ENCODE measurements around the gene HOXA2. TPM values are rescaled to one million over a fixed set of nuclear protein-coding genes. Genes with fewer than 3 reads are reported as not detected.
A peak's percentile ranks its signal among the peaks of the same experiment; 100 is the strongest.

HOXA2 gene
- polyA plus RNA-seq, 1 donor (not counting 4 experiments of a cell fraction or from before 2014, with no cell fraction given), result 0.71 TPM

DNA sequence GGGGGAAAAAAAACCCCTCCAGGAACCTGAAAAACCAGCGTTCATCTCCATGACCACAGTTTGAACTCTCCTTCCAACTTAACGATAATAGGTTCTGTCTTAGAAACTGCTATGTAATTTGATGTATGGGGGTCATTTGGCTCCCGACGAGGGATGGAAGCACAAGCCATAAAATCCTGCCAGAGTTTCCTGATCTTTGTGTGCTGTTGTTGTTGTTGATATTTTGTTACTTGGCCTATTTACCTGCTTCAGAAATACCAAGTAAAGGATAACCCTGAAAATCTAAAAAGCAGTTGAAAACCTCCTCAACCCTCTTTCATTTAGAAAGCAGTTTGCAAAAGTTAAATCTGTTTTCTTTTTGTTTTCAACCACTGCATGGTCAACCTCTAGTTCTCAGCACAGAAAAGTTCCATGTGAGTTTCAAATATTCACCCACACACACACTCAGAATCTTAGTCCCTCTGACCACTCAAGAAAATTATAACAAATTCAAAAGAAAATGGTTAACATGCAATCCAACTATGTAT is 9.3 kb upstream of the HOXA2 start:
- H3K4me2 ChIP-seq (ENCODE audit: control insufficient read depth, extremely low read depth, insufficient read depth, low read depth, low read length), result peak overlapping the region; percentile 93
- peak overlapping the region in 2 of 3 experiments; percentile 62 to 72 for H3K4me3 ChIP-seq (ENCODE audit: control insufficient read depth in 2 of 3, extremely low read depth in 1 of 3, insufficient read depth in 2 of 3, low read depth in 1 of 3, low read length in 3 of 3)
- DNase-seq (ENCODE audit: low read depth, low spot score), result no peak
- H3K4me1 ChIP-seq (ENCODE audit: control insufficient read depth, extremely low read depth, insufficient read depth, low read length), result peaks cover 31% of the 10 kb centered on the region
- no peak for TF ChIP-seq EZH2 (IDR thresholded peaks at IDR 0.05; ENCODE audit: low read length)
- TF ChIP-seq, protein P1, sequence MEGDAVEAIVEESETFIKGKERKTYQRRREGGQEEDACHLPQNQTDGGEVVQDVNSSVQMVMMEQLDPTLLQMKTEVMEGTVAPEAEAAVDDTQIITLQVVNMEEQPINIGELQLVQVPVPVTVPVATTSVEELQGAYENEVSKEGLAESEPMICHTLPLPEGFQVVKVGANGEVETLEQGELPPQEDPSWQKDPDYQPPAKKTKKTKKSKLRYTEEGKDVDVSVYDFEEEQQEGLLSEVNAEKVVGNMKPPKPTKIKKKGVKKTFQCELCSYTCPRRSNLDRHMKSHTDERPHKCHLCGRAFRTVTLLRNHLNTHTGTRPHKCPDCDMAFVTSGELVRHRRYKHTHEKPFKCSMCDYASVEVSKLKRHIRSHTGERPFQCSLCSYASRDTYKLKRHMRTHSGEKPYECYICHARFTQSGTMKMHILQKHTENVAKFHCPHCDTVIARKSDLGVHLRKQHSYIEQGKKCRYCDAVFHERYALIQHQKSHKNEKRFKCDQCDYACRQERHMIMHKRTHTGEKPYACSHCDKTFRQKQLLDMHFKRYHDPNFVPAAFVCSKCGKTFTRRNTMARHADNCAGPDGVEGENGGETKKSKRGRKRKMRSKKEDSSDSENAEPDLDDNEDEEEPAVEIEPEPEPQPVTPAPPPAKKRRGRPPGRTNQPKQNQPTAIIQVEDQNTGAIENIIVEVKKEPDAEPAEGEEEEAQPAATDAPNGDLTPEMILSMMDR (optimal IDR thresholded peaks at IDR 0.05 in 1 of 3, IDR thresholded peaks at IDR 0.05 in 1 of 3, conservative IDR thresholded peaks at IDR 0.05 in 1 of 3; ENCODE audit: extremely low read depth in 1 of 3, insufficient read depth in 2 of 3, low read length in 3 of 3), result no peak
- H3K36me3 ChIP-seq (ENCODE audit: control insufficient read depth in 2 of 2, extremely low read depth in 1 of 2, insufficient read depth in 2 of 2, low read length in 2 of 2), result peaks cover 0 to 1% of the 10 kb centered on the region in 2 experiments
- peak overlapping the region; percentile 61 for H3K9ac ChIP-seq (ENCODE audit: control insufficient read depth, extremely low read depth, insufficient read depth, low read length)
- dilution Hi-C loops (cut with MboI; ENCODE audit: extremely low pct_ligation_motif_present, low sequenced_read_pairs), result no loop called here
- peaks cover 31% of the 10 kb centered on the region for H3K79me2 ChIP-seq (ENCODE audit: control insufficient read depth, insufficient read depth, low read length)
- peak; percentile 34 for FAIRE-seq
- no peak overlapping the region for H2AFZ ChIP-seq (ENCODE audit: control insufficient read depth, low read length)
- no peaks in the 10 kb centered on the region for H3K9me3 ChIP-seq (ENCODE audit: control insufficient read depth, low read depth, low read length)
- peak overlapping the region; percentile 67 for H3K27ac ChIP-seq (ENCODE audit: control insufficient read depth, insufficient read depth, low read length)
- no peaks in the 10 kb centered on the region for H3K9me1 ChIP-seq (ENCODE audit: control insufficient read depth, extremely low read depth, insufficient read depth, low read length)
- no peaks in the 10 kb centered on the region for H4K20me1 ChIP-seq (ENCODE audit: control insufficient read depth, extremely low read depth, insufficient read depth, low read length)
- no peaks in the 10 kb centered on the region for H3K27me3 ChIP-seq (ENCODE audit: control insufficient read depth, extremely low read depth, insufficient read depth, low read length)

DNA sequence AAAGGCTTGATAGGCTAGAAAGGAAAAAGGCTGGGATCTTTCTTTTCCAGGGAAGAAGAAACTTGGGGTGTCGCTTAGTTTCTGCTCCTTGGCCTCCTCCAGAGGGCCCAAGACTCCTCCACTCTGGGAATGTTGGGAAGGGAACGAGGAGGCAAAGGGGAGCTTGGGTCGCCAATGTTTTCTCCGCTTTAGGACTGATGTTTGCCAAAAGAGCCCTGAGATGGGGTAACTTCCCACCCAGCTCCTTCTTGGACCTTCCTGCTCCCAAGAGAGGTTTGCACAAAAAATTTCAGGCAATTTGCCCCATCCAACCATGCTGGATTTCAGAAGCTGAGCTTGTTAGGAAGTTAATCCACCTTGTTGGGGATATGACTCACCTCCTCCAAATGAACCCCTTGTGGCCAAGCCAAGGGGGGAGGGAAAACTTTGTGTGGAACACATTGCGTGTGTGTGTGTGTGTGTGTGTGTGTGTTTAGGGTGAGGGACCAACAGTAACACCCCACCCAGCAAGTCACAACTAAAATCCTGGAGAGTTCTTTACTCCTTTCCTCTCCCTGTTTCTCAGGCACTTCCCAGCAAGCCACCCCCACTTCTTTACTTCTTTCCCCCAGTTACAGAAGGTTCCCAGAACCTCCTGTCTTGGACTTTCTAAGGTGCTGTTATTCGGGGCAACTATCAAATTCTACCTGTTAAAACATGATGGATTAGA is 8.7 kb upstream of the HOXA2 start:
- Histone ChIP-seq H3K9me3 (ENCODE audit: control insufficient read depth, low read depth, low read length) (no peaks in the 10 kb centered on the region), H3K4me3 (ENCODE audit: control insufficient read depth in 2 of 3, extremely low read depth in 1 of 3, insufficient read depth in 2 of 3, low read depth in 1 of 3, low read length in 3 of 3) (peak overlapping the region in 2 of 3 experiments; percentile 62 to 72), H3K27me3 (ENCODE audit: control insufficient read depth, extremely low read depth, insufficient read depth, low read length) (no peaks in the 10 kb centered on the region), H2AFZ (ENCODE audit: control insufficient read depth, low read length) (no peak overlapping the region), H4K20me1 (ENCODE audit: control insufficient read depth, extremely low read depth, insufficient read depth, low read length) (no peaks in the 10 kb centered on the region), H3K9me1 (ENCODE audit: control insufficient read depth, extremely low read depth, insufficient read depth, low read length) (no peaks in the 10 kb centered on the region), H3K4me1 (ENCODE audit: control insufficient read depth, extremely low read depth, insufficient read depth, low read length) (peaks cover 31% of the 10 kb centered on the region), H3K27ac (ENCODE audit: control insufficient read depth, insufficient read depth, low read length) (peak overlapping the region; percentile 67), H3K4me2 (ENCODE audit: control insufficient read depth, extremely low read depth, insufficient read depth, low read depth, low read length) (peak overlapping the region; percentile 93), H3K9ac (ENCODE audit: control insufficient read depth, extremely low read depth, insufficient read depth, low read length) (peak overlapping the region; percentile 61), H3K79me2 (ENCODE audit: control insufficient read depth, insufficient read depth, low read length) (peaks cover 32% of the 10 kb centered on the region), H3K36me3 (ENCODE audit: control insufficient read depth in 2 of 2, extremely low read depth in 1 of 2, insufficient read depth in 2 of 2, low read length in 2 of 2) (no peaks in the 10 kb centered on the region)
- TF ChIP-seq, protein P1 (optimal IDR thresholded peaks at IDR 0.05 in 1 of 3, IDR thresholded peaks at IDR 0.05 in 1 of 3, conservative IDR thresholded peaks at IDR 0.05 in 1 of 3; ENCODE audit: extremely low read depth in 1 of 3, insufficient read depth in 2 of 3, low read length in 3 of 3), result no peak
- no peak for TF ChIP-seq EZH2 (IDR thresholded peaks at IDR 0.05; ENCODE audit: low read length)
- peak; percentile 95 for FAIRE-seq
- dilution Hi-C loops (cut with MboI; ENCODE audit: extremely low pct_ligation_motif_present, low sequenced_read_pairs), result no loop called here
- no peak for DNase-seq (ENCODE audit: low read depth, low spot score)

Data from keratinocyte (primary cell).